ENCODE results near the gene NKD1. TPM values are rescaled to one million over a fixed set of nuclear protein-coding genes. Genes with fewer than 3 reads are reported as not detected.

Gene NKD1
- total RNA-seq, 2 donors from 2014 or later = 0.66 to 1.3 TPM

GRCh38 chr16:50616883-50617645 is 68.9 kb downstream of the NKD1 start:
- H3K27ac Mint-ChIP-seq = no peak overlapping the region
- no peaks in the 10 kb centered on the region for H3K9me3 Mint-ChIP-seq
- no peak for ATAC-seq (replicated peaks)
- H3K36me3 Mint-ChIP-seq (ENCODE audit: low read depth) = no peaks in the 10 kb centered on the region
- no peaks in the 10 kb centered on the region for H3K27me3 Mint-ChIP-seq
- H3K4me1 Mint-ChIP-seq = no peaks in the 10 kb centered on the region
- no peak overlapping the region for H3K4me3 Mint-ChIP-seq

GRCh38 chr16:50617646-50618184 is 69.5 kb downstream of the NKD1 start:
- Mint-ChIP-seq H3K36me3 (ENCODE audit: low read depth) (no peaks in the 10 kb centered on the region), H3K4me3 (no peak overlapping the region), H3K9me3 (no peaks in the 10 kb centered on the region), H3K4me1 (peaks cover 3% of the 10 kb centered on the region), H3K27me3 (no peaks in the 10 kb centered on the region), H3K27ac (no peak overlapping the region)
- no peak for ATAC-seq (replicated peaks)

DNA sequence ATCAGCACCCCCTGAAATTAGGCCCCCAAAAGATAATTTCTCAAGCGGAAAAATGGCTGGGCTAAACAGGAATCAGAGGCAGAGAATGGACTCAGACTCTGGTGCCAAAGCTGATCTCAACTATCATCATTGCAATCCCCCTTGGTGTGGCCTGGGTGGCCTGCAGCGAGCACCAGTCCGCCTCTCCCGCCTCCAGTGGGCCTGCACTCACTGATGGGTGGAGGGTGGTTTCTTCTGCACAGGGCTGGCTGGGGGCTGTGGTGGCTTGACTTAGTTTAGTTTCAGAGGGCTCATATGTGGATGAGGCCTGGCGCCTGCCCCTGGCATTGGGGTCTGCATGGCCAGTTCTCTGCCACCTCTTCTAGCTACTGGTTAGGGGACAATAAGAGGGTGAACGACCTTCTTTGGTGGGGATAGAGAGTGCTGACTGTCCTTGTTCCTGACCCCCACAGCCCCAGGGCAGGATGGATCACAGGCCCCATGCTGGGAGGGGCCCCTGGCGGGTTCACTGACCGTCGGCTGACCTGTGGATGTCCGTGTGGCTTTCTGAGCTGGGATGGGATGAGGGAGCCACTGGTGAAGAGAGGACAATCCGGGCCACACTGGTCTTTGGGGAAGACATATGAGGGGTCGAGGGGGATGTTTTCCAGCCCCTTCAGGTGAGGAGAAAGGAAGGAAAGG is 70.2 kb downstream of the NKD1 start:
- no peaks in the 10 kb centered on the region for H3K9me3 Mint-ChIP-seq
- no peak for ATAC-seq (replicated peaks)
- no peak overlapping the region for H3K4me3 Mint-ChIP-seq
- peaks cover 6% of the 10 kb centered on the region for H3K4me1 Mint-ChIP-seq
- H3K27ac Mint-ChIP-seq = no peak overlapping the region
- H3K36me3 Mint-ChIP-seq (ENCODE audit: low read depth) = no peaks in the 10 kb centered on the region
- no peaks in the 10 kb centered on the region for H3K27me3 Mint-ChIP-seq

DNA sequence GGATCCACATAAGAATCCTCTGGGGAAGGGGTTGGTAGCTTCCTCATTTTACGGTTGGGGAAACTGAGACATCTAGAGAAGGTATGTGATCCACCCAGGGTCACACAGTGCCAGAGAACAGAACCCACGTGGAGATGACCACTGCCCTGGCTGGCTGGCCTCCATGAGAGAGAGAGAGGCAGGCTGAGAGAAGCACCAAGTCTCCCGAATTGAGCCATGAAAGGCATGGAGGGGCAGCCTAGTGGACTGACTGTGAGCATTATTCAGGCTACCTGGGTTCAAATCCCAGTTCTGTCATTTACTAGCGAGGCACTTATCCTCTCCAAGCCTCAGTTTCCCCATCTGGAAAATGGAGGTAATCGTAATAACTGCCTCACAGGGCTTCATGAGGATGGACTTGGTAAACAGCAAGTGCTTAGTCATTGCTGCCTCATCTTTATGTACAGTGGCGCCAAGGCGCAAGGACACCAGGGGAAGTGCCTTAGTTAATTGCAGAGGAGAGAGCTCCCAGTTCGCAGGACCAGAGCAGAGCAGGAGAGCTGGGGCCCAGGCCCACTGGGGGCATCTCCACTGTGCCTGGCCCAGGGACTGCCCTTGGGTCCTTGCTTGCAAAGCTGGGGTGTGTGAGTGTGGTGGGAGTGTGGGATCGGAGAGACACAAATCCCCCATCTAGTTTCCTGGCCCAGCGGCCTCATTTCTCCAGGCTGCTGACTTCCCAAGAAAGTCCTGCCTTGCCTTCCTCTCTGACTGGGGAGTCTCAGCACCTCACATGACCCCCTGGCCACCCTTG is 71.7 kb downstream of the NKD1 start:
- H3K9me3 Mint-ChIP-seq = no peaks in the 10 kb centered on the region
- H3K27me3 Mint-ChIP-seq = no peaks in the 10 kb centered on the region
- peaks cover 11% of the 10 kb centered on the region for H3K4me1 Mint-ChIP-seq
- no peak overlapping the region for H3K27ac Mint-ChIP-seq
- H3K4me3 Mint-ChIP-seq = no peak overlapping the region
- no peaks in the 10 kb centered on the region for H3K36me3 Mint-ChIP-seq (ENCODE audit: low read depth)
- no peak for ATAC-seq (replicated peaks)

DNA sequence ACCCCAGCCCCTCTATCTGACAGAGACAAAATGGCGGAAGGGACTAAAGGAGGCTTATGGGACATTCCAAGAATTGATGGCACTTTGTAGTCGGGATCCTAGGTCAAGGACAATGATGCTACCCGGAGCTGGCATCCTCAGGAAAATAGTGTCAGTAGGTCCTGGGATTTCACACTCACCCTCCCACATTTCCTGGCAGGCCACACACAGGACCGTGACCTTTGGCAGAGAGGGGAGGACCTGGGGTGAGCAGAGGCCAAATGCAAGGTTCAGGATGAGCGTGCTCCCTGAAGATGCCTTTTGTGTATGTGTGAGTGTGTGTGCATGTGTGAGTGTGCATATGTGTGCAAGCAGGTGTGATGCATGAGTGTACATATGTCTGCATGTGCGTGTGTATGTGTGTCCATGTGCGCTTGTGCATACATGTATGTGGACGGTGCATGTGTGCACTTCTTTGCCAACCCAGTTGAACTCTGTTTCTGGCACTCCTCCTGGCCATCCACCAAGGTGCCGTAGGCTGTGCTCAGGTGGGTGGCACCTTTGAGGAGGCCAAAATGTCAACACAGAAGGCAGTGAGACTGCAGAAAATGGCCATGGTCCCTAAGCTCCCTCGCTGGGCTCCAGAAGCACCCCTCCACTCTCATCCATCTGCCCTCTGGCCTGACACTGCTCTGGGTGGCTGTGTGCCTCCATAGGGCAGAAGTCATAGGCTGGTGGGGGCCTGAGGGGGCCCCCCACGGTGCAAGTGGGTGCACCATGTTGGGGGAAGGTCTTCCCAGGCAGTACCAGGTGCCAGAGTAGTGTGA is 72.7 kb downstream of the NKD1 start:
- Mint-ChIP-seq H3K36me3 (ENCODE audit: low read depth) (no peaks in the 10 kb centered on the region), H3K9me3 (no peaks in the 10 kb centered on the region), H3K4me1 (peaks cover 11% of the 10 kb centered on the region), H3K27ac (no peak overlapping the region), H3K4me3 (no peak overlapping the region), H3K27me3 (no peaks in the 10 kb centered on the region)
- ATAC-seq (replicated peaks) = no peak

GRCh38 chr16:50621452-50621792 is 73.2 kb downstream of the NKD1 start:
- H3K9me3 Mint-ChIP-seq = no peaks in the 10 kb centered on the region
- no peaks in the 10 kb centered on the region for H3K36me3 Mint-ChIP-seq (ENCODE audit: low read depth)
- H3K27me3 Mint-ChIP-seq = no peaks in the 10 kb centered on the region
- H3K4me3 Mint-ChIP-seq = no peak overlapping the region
- H3K27ac Mint-ChIP-seq = no peak overlapping the region
- ATAC-seq (replicated peaks) = no peak
- peaks cover 12% of the 10 kb centered on the region for H3K4me1 Mint-ChIP-seq

DNA sequence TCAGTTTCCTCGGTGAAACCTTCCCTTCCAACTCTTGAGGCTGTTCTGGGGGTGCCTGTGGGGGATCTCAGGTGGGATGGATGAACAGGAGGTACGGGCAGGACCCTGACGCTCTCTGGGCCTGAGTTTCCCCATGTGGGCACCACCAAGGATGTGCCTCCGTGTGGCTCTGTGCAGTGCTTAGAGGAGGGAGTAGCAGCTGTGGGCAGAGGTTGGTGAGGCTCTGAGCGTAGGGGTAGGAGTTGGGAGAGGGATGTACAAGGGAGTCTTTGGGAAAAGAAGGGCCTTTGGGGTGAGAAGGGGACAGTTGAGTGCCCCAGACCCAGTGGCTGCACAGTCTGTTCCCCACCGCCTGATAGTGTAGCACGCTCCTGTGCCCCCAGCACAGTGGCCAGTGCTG is 73.8 kb downstream of the NKD1 start:
- H3K36me3 Mint-ChIP-seq (ENCODE audit: low read depth) = no peaks in the 10 kb centered on the region
- no peak for ATAC-seq (replicated peaks)
- H3K4me1 Mint-ChIP-seq = peaks cover 18% of the 10 kb centered on the region
- H3K27ac Mint-ChIP-seq = no peak overlapping the region
- no peaks in the 10 kb centered on the region for H3K9me3 Mint-ChIP-seq
- no peaks in the 10 kb centered on the region for H3K27me3 Mint-ChIP-seq
- H3K4me3 Mint-ChIP-seq = no peak overlapping the region

DNA sequence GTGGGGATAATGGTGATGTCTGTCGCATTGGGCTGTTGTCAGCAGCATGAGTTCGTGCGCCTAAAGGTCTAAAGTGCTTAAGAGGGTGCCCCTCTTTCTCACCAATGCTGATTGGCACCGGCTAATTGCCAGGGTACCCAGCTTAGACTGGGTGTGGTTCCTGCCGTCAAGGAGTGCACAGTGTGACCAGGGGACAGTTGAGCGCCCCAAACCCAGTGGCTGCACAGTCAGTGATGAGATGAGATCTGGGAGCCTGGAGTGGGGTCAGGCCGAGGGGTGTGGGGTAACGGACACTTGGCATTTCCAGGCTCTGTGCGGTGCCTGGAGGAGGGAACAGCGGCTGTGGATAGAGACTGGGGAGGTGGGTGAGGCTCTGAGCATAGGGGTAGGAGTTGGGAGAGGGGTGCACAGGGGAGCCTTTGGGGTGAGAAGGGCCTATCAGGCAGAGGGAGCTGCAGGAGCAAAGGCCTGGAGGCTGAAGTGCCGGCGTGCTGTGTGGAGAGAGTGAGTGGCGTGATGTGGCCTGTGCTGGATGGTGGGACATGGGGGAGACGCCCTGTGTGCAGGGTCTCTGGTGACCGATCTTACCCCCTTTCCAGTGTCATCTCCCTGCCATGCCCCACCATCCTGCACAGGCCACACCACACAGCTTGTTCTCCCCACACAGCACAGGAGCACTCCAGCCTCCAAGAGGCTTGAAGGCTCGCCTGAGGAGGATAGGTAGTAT is 74.6 kb downstream of the NKD1 start:
- no peaks in the 10 kb centered on the region for H3K9me3 Mint-ChIP-seq
- H3K4me3 Mint-ChIP-seq = no peak overlapping the region
- peak overlapping the region; percentile 77 for H3K27ac Mint-ChIP-seq
- H3K4me1 Mint-ChIP-seq = peaks cover 25% of the 10 kb centered on the region
- H3K36me3 Mint-ChIP-seq (ENCODE audit: low read depth) = no peaks in the 10 kb centered on the region
- ATAC-seq (replicated peaks) = no peak
- no peaks in the 10 kb centered on the region for H3K27me3 Mint-ChIP-seq

GRCh38 chr16:50624449-50624970 is 76.3 kb downstream of the NKD1 start:
- no peak for ATAC-seq (replicated peaks)
- Mint-ChIP-seq H3K9me3 (no peaks in the 10 kb centered on the region), H3K27me3 (no peaks in the 10 kb centered on the region), H3K36me3 (ENCODE audit: low read depth) (no peaks in the 10 kb centered on the region), H3K4me3 (no peak overlapping the region), H3K4me1 (peaks cover 26% of the 10 kb centered on the region), H3K27ac (no peak overlapping the region)

GRCh38 chr16:50625374-50625773 is 77.2 kb downstream of the NKD1 start:
- Mint-ChIP-seq H3K27me3 (no peaks in the 10 kb centered on the region), H3K4me3 (no peak overlapping the region), H3K27ac (no peak overlapping the region), H3K36me3 (ENCODE audit: low read depth) (no peaks in the 10 kb centered on the region), H3K9me3 (no peaks in the 10 kb centered on the region), H3K4me1 (peaks cover 26% of the 10 kb centered on the region)
- ATAC-seq (replicated peaks) = no peak

GRCh38 chr16:50626868-50627267 is 78.7 kb downstream of the NKD1 start:
- Mint-ChIP-seq H3K4me3 (peak overlapping the region; percentile 72), H3K27ac (peak overlapping the region; percentile 93), H3K36me3 (ENCODE audit: low read depth) (no peaks in the 10 kb centered on the region), H3K4me1 (peaks cover 26% of the 10 kb centered on the region), H3K27me3 (no peaks in the 10 kb centered on the region), H3K9me3 (no peaks in the 10 kb centered on the region)
- peak; percentile 53 for ATAC-seq (replicated peaks)

GRCh38 chr16:50627419-50627818 is 79.2 kb downstream of the NKD1 start:
- peak overlapping the region; percentile 93 for H3K27ac Mint-ChIP-seq
- peaks cover 26% of the 10 kb centered on the region for H3K4me1 Mint-ChIP-seq
- no peaks in the 10 kb centered on the region for H3K9me3 Mint-ChIP-seq
- no peaks in the 10 kb centered on the region for H3K27me3 Mint-ChIP-seq
- H3K36me3 Mint-ChIP-seq (ENCODE audit: low read depth) = no peaks in the 10 kb centered on the region
- peak; percentile 77 for ATAC-seq (replicated peaks)
- peak overlapping the region; percentile 72 for H3K4me3 Mint-ChIP-seq

DNA sequence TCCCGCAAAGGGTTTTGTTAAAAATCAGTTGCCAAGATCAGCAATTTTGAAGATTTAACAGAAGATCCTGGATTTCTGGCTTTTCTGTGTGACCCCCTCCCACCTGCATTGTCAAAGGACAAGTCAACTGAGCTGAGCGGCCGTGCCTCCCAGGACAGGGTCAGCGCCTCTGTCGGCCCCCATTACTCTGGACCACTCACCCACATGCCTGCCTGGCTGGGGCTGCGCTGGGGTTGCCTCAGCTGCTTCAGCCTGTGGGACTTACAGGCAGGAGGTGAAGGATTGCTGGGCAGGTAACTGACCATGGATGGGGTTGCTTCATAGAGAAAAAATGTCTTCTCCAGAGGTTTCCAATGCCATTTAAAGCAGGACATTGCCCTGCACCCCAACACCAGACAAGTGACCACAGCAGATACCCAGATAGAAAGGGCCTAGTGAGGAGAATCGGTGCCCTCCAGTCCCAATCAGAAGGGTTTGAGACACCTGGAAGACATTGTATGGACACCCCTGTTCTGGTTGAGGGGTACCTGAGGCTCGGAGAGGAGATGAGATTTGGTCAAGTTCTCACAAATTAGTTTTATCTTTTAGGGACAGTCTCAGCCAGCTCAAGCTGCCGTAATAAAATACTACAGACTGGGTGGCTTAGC is 80.1 kb downstream of the NKD1 start:
- no peaks in the 10 kb centered on the region for H3K27me3 Mint-ChIP-seq
- ATAC-seq (replicated peaks) = no peak
- peaks cover 21% of the 10 kb centered on the region for H3K4me1 Mint-ChIP-seq
- H3K4me3 Mint-ChIP-seq = no peak overlapping the region
- H3K36me3 Mint-ChIP-seq (ENCODE audit: low read depth) = no peaks in the 10 kb centered on the region
- no peak overlapping the region for H3K27ac Mint-ChIP-seq
- no peaks in the 10 kb centered on the region for H3K9me3 Mint-ChIP-seq
